ENCODE results near the gene TNNI3K. TPM values are rescaled to one million over a fixed set of nuclear protein-coding genes. Genes with fewer than 3 reads are reported as not detected.

TNNI3K gene
- total RNA-seq, 2 donors from 2014 or later, result 11.5 TPM; not detected in 1

DNA sequence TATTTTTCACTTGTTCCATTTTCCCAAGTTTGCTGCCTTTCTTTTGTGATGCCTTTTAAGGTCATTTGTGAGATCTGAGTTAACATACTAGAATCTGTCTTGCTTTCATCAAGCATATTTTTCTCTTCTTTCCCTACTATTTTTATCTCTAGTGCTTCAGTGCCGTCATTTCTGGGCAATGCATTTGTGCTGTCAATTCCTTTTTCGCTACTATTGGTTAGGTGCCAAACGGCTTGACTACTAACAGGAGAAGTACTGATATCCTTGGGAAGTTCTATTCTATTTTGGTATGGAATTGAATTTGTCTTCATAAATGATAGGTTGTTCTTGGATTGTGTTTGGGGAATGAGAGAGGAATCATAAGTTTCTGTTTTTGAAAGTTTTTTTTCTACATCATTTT is 235.1 kb downstream of the TNNI3K start:
- H3K9me3 ChIP-seq, result no peaks in the 10 kb centered on the region
- TF ChIP-seq, protein P1, sequence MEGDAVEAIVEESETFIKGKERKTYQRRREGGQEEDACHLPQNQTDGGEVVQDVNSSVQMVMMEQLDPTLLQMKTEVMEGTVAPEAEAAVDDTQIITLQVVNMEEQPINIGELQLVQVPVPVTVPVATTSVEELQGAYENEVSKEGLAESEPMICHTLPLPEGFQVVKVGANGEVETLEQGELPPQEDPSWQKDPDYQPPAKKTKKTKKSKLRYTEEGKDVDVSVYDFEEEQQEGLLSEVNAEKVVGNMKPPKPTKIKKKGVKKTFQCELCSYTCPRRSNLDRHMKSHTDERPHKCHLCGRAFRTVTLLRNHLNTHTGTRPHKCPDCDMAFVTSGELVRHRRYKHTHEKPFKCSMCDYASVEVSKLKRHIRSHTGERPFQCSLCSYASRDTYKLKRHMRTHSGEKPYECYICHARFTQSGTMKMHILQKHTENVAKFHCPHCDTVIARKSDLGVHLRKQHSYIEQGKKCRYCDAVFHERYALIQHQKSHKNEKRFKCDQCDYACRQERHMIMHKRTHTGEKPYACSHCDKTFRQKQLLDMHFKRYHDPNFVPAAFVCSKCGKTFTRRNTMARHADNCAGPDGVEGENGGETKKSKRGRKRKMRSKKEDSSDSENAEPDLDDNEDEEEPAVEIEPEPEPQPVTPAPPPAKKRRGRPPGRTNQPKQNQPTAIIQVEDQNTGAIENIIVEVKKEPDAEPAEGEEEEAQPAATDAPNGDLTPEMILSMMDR (IDR thresholded peaks at IDR 0.05), result no peak
- no peak for TF ChIP-seq POLR2A (IDR thresholded peaks at IDR 0.05)
- DNase-seq (no peak), ATAC-seq (no peak)
- no peaks in the 10 kb centered on the region for H3K36me3 ChIP-seq (replicated peaks in 1 of 2; ENCODE audit: insufficient read depth in 1 of 2, low read depth in 2 of 2)
- intact Hi-C loops (cut with DNase I), result no loop called here
- 27 to 39% methylated on average over 3 of the region's 3 CpGs for WGBS, 2 donors
- H3K4me3 ChIP-seq, result no peak overlapping the region
- no peak overlapping the region for H3K27ac ChIP-seq
- no peaks in the 10 kb centered on the region for H3K27me3 ChIP-seq
- no peaks in the 10 kb centered on the region for H3K4me1 ChIP-seq

DNA sequence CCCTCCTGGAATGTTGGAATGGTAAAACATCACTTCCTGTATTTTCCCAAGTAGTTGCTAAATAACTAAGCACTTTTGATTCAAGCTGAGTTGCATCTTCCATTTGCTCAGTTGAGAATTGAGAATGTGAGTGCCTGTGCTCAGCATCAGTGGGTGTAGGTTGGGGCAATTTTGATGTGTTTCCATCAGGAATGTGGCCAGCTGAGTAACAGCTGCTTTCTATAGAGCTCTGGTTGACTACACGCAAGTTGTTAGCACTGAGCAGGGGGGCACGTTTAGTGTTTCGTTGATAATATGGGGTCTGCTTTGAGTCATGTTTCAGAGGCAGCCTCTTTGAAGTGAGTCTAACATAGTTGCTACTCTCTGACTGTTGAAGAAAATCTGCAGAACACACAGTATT is 235.7 kb downstream of the TNNI3K start:
- TF ChIP-seq, protein P1 (IDR thresholded peaks at IDR 0.05), result no peak
- TF ChIP-seq POLR2A (IDR thresholded peaks at IDR 0.05), result no peak
- Histone ChIP-seq H3K4me3 (no peak overlapping the region), H3K9me3 (no peaks in the 10 kb centered on the region), H3K27ac (no peak overlapping the region), H3K4me1 (no peaks in the 10 kb centered on the region), H3K27me3 (no peaks in the 10 kb centered on the region), H3K36me3 (replicated peaks in 1 of 2; ENCODE audit: insufficient read depth in 1 of 2, low read depth in 2 of 2) (no peaks in the 10 kb centered on the region)
- no peak for DNase-seq
- no peak for ATAC-seq
- WGBS, 2 donors, result 22 to 25% methylated on average over 3 of the region's 3 CpGs
- intact Hi-C loops (cut with DNase I), result no loop called here

DNA sequence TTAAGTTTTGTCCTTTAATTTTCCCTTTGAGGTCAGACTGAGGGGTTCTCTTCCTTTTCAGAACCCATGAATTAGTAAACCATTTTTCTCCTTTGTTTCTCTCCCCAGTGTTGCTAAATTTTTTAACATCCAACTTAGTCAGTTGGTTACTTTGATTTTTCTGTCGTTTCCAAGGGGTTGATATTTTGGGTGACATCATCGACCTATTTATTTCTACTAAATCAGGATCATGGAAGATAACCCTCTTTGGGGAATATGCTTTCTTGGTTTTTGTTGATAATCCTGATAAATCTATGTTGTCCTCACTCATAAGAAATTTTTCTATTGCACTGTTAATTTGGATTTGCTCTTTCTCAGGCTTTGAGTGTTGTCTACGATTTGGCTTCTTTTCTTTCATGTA is 236.3 kb downstream of the TNNI3K start:
- Histone ChIP-seq H3K9me3 (no peaks in the 10 kb centered on the region), H3K27ac (no peak overlapping the region), H3K27me3 (no peaks in the 10 kb centered on the region), H3K4me1 (no peaks in the 10 kb centered on the region), H3K4me3 (no peak overlapping the region), H3K36me3 (replicated peaks in 1 of 2; ENCODE audit: insufficient read depth in 1 of 2, low read depth in 2 of 2) (no peaks in the 10 kb centered on the region)
- ATAC-seq, result no peak
- DNase-seq, result no peak
- WGBS, 2 donors, result 28 to 31% methylated on average over 3 of the region's 3 CpGs
- intact Hi-C loops (cut with DNase I), result no loop called here
- TF ChIP-seq, protein P1 (IDR thresholded peaks at IDR 0.05), result no peak
- no peak for TF ChIP-seq POLR2A (IDR thresholded peaks at IDR 0.05)

DNA sequence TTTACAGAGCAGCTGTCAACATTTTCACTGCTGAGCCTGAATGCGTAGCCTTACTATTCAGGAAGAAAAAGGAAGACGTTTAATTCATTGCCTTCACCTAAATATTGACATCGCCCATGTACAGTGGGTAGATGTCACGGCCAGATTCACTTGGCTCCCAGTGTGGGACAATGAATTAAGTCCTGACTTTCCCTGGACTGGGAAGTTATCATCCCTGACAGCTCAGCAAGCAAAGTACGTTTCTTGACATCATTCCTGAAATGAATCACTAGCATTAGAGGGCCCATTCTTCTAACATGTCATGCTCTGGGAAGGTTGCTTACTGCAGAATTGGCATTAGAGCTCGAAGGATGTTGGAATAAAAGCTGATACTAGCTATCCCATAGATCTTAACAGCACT is 239.4 kb downstream of the TNNI3K start:
- intact Hi-C loops (cut with DNase I), result no loop called here
- ATAC-seq (no peak), DNase-seq (no peak)
- Histone ChIP-seq H3K27ac (no peak overlapping the region), H3K9me3 (no peaks in the 10 kb centered on the region), H3K27me3 (no peaks in the 10 kb centered on the region), H3K36me3 (replicated peaks in 1 of 2; ENCODE audit: insufficient read depth in 1 of 2, low read depth in 2 of 2) (no peaks in the 10 kb centered on the region), H3K4me1 (no peaks in the 10 kb centered on the region), H3K4me3 (no peak overlapping the region)
- no peak for TF ChIP-seq POLR2A (IDR thresholded peaks at IDR 0.05)
- TF ChIP-seq, protein P1 (IDR thresholded peaks at IDR 0.05), result no peak
- WGBS, 2 donors, result 49 to 50% methylated on average over 6 of the region's 6 CpGs

DNA sequence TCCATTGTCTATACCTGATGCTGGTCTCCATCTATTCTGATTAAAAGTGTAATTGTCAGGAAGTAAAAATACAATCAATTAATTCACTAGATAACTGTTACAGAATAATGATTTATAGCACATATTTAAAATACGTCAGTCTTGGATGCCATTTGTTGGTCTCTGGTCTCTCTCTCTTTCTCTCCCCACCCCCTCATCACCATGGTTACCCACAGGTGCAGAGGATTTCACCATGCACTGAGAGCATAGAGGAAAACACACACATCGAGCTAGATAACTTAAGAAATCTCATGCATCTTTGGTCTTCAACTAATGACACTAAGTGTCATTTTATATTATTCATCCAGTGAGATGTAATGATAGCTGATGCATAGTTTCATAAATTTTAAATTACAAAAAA is 243.8 kb downstream of the TNNI3K start:
- Histone ChIP-seq H3K36me3 (replicated peaks in 1 of 2; ENCODE audit: insufficient read depth in 1 of 2, low read depth in 2 of 2) (no peaks in the 10 kb centered on the region), H3K9me3 (no peaks in the 10 kb centered on the region), H3K27ac (no peak overlapping the region), H3K4me1 (no peaks in the 10 kb centered on the region), H3K27me3 (no peaks in the 10 kb centered on the region), H3K4me3 (no peak overlapping the region)
- no peak for TF ChIP-seq POLR2A (IDR thresholded peaks at IDR 0.05)
- TF ChIP-seq, protein P1 (IDR thresholded peaks at IDR 0.05), result no peak
- no peak for DNase-seq
- intact Hi-C loops (cut with DNase I), result no loop called here
- 26 to 36% methylated on average over 2 of the region's 2 CpGs for WGBS, 2 donors
- no peak for ATAC-seq
